ENCODE results near the gene SIAH3. TPM values are rescaled to one million over a fixed set of nuclear protein-coding genes. Genes with fewer than 3 reads are reported as not detected.

The SIAH3 gene
- total RNA-seq, 6 experiments from 2014 or later, result not detected

- Mint-ChIP-seq H3K27ac (no peak overlapping the region), H3K9me3 (no peaks in the 10 kb centered on the region), H3K4me3 (no peak overlapping the region), H3K4me1 (ENCODE audit: low read depth) (no peaks in the 10 kb centered on the region), H3K27me3 (ENCODE audit: insufficient read depth) (peaks cover 24% of the 10 kb centered on the region), H3K36me3 (ENCODE audit: low read depth) (no peaks in the 10 kb centered on the region)
- TF ChIP-seq, protein P1, sequence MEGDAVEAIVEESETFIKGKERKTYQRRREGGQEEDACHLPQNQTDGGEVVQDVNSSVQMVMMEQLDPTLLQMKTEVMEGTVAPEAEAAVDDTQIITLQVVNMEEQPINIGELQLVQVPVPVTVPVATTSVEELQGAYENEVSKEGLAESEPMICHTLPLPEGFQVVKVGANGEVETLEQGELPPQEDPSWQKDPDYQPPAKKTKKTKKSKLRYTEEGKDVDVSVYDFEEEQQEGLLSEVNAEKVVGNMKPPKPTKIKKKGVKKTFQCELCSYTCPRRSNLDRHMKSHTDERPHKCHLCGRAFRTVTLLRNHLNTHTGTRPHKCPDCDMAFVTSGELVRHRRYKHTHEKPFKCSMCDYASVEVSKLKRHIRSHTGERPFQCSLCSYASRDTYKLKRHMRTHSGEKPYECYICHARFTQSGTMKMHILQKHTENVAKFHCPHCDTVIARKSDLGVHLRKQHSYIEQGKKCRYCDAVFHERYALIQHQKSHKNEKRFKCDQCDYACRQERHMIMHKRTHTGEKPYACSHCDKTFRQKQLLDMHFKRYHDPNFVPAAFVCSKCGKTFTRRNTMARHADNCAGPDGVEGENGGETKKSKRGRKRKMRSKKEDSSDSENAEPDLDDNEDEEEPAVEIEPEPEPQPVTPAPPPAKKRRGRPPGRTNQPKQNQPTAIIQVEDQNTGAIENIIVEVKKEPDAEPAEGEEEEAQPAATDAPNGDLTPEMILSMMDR (IDR thresholded peaks at IDR 0.05), result no peak
- DNase-seq, result no peak
Observed at GRCh38 chr13:45851956-45852355, 403 bp upstream of the SIAH3 start.

DNA sequence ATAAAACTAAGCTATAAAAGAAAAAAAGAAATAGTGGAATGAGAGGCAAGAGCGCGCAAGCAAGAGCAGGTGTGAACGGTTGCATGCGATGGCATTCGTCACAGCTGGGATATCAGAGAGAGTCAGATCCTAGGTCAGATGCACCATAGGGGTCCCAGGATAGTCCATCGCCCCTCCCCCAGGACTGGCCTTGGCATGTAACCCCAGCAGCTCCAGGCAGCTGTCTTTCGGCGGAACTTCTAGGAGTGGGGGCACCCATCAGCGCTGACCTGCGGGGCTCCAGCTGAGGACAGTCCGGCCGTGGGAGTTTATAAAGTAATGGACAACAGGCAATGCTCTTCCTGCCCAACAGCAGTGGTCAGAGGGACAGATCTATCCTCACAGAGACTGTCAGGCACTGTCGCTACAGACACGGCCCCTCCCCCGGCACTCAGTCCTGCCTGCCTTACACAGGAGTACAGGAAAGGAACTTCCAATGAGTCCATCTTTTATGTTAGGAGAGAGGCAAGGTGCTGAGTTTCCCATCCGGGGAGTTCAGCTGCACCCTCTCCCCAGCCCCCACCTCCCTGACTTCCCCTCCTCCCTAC lies 1.4 kb downstream of the SIAH3 start:
- Mint-ChIP-seq H3K27me3 (ENCODE audit: insufficient read depth) (peaks cover 24% of the 10 kb centered on the region), H3K27ac (no peak overlapping the region), H3K36me3 (ENCODE audit: low read depth) (no peaks in the 10 kb centered on the region), H3K4me1 (ENCODE audit: low read depth) (no peaks in the 10 kb centered on the region), H3K4me3 (no peak overlapping the region), H3K9me3 (no peaks in the 10 kb centered on the region)
- DNase-seq, result no peak
- TF ChIP-seq, protein P1 (IDR thresholded peaks at IDR 0.05), result no peak

GRCh38 chr13:45849408-45849807 lies 2.1 kb downstream of the SIAH3 start:
- TF ChIP-seq, protein P1 (IDR thresholded peaks at IDR 0.05), result no peak
- Mint-ChIP-seq H3K36me3 (ENCODE audit: low read depth) (no peaks in the 10 kb centered on the region), H3K4me1 (ENCODE audit: low read depth) (no peaks in the 10 kb centered on the region), H3K27me3 (ENCODE audit: insufficient read depth) (peaks cover 24% of the 10 kb centered on the region), H3K4me3 (no peak overlapping the region), H3K27ac (no peak overlapping the region), H3K9me3 (no peaks in the 10 kb centered on the region)
- DNase-seq, result no peak

DNA sequence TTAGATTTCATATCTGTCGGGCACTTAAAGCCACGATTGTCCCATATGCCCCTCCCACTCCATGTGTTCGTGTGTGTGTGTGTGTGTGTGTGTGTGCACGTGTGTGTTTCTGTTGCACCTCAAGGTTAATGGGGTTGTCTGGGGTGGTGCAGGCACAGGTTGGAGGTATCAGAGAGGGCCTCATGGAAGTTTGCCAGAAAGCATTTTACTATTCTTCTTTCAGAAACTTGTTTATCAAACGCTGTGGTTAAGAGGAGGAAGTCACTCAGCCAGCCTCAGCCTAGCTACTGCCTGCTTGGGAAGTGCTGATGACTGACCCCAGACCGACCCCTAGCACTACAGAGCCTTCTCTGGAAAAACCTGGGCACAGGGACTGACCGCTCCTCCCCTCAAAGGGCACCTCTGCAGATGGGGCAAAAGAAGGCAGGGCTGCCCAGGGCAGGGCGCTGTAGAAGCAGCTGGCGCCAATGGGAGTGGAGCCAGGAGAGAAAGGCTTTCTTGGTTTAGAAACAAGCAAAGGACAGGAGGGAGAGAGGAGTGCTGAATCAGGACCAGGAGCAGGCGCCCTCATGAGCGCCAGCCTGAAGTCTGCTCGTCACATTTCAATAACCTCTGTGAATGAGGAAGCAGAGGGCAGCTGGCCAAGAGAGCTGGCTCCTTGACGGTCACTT lies 3.9 kb downstream of the SIAH3 start:
- Mint-ChIP-seq H3K27ac (no peak overlapping the region), H3K4me1 (ENCODE audit: low read depth) (no peaks in the 10 kb centered on the region), H3K9me3 (no peaks in the 10 kb centered on the region), H3K4me3 (no peak overlapping the region), H3K36me3 (ENCODE audit: low read depth) (no peaks in the 10 kb centered on the region), H3K27me3 (ENCODE audit: insufficient read depth) (peaks cover 24% of the 10 kb centered on the region)
- no peak for DNase-seq
- TF ChIP-seq, protein P1 (IDR thresholded peaks at IDR 0.05), result no peak

GRCh38 chr13:45846681-45847080 lies 4.9 kb downstream of the SIAH3 start:
- no peaks in the 10 kb centered on the region for H3K4me1 Mint-ChIP-seq (ENCODE audit: low read depth)
- TF ChIP-seq, protein P1 (IDR thresholded peaks at IDR 0.05), result no peak
- no peak overlapping the region for H3K27ac Mint-ChIP-seq
- peaks cover 20% of the 10 kb centered on the region for H3K27me3 Mint-ChIP-seq (ENCODE audit: insufficient read depth)
- DNase-seq, result no peak
- no peaks in the 10 kb centered on the region for H3K9me3 Mint-ChIP-seq
- no peaks in the 10 kb centered on the region for H3K36me3 Mint-ChIP-seq (ENCODE audit: low read depth)
- H3K4me3 Mint-ChIP-seq, result no peak overlapping the region

Measured in HFFc6 (cell line).